SW 1271 (cell line): ENCODE data around the gene GNAS-AS1.
"Not testable (repeated sequence)": the region's sequence is repeated elsewhere in the genome, so short reads cannot be mapped to it uniquely, and the experiment has no call there.

ENCODE experiments used
- DNase-seq, 2 experiments: peaks; one replicate each; lab custom pipeline; 2025; lab: John Stamatoyannopoulos, UW

The GNAS-AS1 gene

GRCh38 chr20:58836616-58837204 lies 14.0 kb downstream of the GNAS-AS1 start:
- no peak for DNase-seq

- DNase-seq, result no peak
Measured at GRCh38 chr20:58835231-58835630, 15.5 kb downstream of the GNAS-AS1 start.

GRCh38 chr20:58833921-58834320 lies 16.8 kb downstream of the GNAS-AS1 start:
- DNase-seq, result no peak

GRCh38 chr20:58832457-58832856 lies 18.2 kb downstream of the GNAS-AS1 start:
- DNase-seq, result no peak

DNA sequence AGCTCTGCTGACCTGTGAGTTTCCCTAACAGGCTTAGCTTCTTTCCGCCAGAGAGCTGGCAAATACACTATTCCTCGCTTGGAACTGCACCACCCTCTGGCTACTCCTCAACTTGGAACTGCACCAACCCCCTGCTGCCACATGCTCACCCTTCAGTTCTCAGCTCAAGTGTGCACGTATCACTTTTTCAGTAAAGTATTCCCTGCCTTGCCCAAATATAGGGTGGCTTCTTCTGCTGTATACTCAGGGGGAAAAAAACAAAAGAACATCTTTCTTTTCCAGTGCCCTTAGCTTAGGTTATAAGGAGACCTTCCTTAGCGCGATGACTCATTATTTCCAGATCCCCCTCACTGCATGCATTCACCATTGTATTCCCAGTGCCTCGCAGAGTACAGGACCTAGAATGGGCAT lies 21.2 kb downstream of the GNAS-AS1 start:
- no peak for DNase-seq

DNA sequence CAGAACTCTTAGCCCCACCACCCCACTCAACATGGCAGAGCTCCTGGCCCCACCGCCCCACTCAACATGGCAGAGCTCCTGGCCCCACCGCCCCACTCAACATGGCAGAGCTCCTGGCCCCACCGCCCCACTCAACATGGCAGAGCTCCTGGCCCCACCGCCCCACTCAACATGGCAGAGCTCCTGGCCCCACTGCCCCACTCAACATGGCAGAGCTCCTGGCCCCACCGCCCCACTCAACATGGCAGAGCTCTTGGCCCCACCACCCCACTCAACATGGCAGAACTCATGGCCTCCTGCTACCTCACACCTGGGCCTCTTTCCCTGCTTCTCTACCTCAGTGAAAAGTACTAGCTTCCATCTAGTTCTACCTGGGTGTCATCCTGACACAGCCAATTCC lies 21.9 kb downstream of the GNAS-AS1 start:
- not testable (repeated sequence) for DNase-seq

DNA sequence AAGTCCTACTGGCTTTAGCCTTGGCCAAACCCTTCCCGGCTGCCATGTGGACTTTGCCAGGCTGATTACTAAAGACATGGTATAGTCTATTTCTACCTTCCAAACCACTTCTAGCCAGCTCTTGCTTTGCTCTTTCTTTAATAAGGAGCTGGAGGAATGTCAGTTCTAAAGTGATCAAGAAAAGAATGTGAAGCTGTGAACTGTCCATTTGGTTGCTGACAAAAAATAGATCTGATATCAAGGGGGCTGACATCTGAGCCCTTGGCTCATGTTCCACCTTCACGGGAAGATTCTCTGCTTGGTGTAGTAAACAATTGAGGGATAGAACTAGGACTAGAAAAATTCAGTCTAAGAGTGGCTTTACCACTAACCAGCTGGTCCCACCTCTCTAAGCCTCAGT lies 22.6 kb downstream of the GNAS-AS1 start:
- no peak for DNase-seq

DNA sequence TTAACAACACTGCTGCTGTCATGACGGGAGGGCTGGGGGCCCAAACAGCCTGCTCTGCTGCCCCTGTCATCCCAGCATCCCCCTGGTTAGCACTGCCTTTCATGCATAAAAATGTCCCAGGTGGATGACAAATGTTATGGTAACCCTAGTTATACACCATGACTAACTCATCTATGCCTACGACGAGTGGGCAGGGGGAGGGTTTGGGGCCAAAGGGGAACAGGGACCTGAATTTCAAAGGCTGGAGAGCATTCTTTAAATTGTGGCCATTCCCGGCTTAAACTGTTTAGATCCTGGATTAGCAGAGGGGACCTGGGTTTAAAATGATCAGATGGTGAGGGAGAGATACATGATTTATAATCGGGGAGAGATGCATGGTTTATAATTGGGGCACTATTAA lies 24.4 kb downstream of the GNAS-AS1 start:
- no peak for DNase-seq

GRCh38 chr20:58825450-58825849 lies 25.3 kb downstream of the GNAS-AS1 start:
- no peak for DNase-seq

GRCh38 chr20:58824843-58825242 lies 25.9 kb downstream of the GNAS-AS1 start:
- DNase-seq, result no peak

DNA sequence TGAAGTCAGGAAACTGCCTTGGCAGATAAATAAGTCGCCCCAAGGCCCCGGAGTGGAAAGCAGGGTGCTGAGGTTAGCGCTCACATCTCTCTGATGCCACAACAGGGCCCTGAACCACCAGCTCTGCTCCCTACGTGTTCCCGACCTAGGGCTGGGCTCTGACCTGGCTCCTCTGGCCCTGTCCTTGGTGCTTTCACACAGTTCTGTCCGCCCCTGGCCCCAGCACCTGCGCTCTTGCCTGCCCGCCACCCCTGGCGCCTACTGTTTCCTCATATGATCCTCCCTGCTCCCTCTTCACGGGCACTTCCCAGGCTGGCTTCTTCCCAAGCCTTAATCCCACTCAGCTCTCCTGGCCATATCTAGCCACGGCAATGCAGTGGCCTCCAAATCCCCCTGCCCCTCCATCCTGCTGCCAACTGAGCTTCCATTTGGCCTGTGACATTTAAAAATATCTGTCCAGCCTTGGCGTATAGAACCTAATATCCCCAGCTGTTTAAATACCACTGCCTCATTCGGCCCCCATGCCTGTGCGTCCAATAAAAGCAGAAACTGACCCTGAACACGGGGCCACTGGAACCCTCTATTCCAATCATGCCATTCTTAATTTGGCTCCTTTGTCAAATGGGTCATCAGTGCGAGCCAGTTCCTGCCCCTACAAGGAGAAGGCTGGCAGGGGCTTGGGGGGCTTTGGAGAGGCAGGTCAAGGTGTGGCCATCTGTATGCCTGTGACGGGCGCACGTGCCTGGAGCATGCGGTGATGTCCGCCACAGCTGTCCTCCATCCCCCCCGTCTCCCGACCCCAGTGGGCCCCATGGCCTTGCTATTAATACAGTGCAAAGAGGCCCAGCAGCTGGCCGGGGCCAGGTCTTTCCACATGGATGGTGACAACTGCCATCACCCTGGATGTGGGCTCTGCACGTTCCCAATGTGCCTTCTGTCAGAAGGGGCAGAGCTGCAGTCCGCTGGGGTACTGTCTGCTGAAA lies 27.7 kb downstream of the GNAS-AS1 start:
- no peak for DNase-seq

DNA sequence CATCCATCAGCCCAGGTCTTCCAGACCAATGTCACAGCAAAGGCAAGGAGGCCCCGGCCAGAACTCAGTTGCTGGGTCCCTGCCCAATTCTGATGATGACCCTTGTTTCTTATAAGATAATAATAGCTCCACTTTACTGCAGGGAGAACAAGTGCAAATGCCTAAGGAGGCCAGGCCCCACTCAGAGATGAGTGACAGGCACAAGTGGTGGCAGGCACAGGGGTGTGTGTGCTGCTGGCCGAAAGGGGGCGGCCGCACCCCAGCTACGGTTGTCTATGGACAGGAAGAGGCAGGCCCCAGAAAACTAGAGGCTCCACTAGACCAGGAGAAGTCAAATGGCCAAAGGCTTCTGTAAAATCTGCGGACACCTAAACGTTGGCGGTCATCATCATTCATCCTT lies 28.6 kb downstream of the GNAS-AS1 start:
- no peak for DNase-seq

DNA sequence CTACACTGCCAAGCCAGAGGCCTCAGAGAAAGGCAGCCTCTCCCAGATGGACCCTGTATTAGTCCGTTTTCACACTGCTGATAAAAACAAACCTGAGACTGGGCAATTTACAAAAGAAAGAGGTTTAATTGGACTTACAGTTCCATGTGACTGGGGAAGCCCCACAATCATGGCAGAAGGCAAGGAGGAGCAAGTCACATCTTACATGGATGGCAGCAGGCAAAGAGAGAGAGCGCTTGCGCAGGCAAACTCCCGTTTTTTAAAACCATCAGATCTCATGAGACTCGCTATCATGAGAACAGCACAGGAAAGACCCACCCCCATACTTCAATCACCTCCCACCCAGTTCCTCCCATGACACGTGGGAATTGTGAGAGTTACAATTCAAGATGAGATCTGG lies 30.2 kb downstream of the GNAS-AS1 start:
- DNase-seq, result not testable (repeated sequence)

DNA sequence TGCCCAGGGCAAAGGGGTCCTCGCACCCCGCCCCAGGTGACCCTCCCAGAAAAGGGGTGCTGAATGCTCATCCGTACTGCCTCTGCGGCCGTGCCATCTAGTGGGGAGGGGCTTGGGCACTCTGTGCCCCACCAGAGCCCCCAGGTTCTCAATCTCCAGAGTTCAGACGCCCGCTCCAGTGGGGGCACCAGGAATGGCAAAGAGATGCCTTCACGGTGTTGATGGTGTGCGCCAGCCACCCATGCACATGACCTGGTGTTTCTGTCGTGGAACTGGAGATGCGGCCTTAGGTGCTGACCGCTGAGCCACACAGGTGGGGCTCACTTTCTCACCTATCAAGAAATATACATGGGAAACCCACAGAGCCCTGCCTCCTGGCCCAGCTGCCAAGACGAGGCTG lies 30.8 kb downstream of the GNAS-AS1 start:
- no peak for DNase-seq

- peak in 1 of 2 experiments; percentile 16 for DNase-seq
Measured at GRCh38 chr20:58818586-58819285, 32.0 kb downstream of the GNAS-AS1 start.

- no peak for DNase-seq
Measured at GRCh38 chr20:58817748-58818147, 33.0 kb downstream of the GNAS-AS1 start.

DNA sequence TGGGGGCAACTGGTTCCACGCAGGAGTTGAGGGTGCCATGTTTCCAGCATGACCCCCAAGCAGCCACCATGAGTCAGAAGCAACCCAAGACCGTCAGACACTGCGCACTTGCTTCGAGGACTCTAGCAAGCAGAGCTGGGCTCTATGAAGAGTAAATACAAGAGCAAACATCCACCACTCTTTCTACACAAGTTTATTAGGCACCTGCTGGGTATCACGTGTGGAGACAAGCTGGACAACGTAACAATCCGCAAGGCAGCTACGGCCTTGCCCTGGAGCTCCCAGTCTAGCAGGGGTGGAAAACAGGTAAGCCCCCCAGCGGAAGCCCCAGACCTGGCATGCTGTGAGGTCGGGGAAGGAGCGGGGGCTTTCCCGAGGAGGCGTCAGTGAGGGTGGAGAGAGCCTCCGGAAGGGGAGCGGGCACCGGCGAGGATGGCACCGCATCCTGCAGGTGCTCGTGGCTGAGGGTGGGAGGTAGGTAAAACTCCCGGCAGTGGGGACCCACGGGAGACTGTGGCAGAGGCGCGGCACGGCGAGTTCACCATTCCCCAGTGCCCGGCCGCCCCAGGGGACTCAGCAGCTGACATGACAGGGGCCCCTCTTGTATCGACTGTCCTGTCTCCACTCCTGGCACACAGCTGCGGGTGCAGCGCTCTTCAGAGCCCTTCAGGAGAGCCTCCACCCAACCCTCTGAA lies 33.6 kb downstream of the GNAS-AS1 start:
- DNase-seq, result no peak

- DNase-seq, result no peak
Measured at GRCh38 chr20:58816051-58816450, 34.7 kb downstream of the GNAS-AS1 start.

GRCh38 chr20:58815448-58815847 lies 35.3 kb downstream of the GNAS-AS1 start:
- no peak for DNase-seq

DNA sequence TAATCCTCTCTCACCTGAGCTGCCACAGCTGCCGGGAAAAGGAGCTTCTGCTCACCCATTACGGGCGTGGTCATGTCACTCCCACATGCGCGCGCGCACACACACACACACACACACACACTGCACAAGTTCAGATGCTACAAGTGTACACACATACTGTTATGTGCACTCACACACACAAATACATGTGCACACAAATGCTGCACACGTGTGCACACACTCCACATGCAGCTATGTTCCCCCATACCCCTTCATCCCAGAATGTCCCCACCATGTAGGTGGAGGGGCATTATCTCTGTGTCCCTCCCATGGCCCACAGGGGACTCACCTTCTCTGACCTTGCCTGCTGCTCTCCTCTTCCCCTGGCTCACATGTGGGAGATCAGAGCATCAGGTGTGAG lies 37.3 kb downstream of the GNAS-AS1 start:
- DNase-seq, result no peak

DNA sequence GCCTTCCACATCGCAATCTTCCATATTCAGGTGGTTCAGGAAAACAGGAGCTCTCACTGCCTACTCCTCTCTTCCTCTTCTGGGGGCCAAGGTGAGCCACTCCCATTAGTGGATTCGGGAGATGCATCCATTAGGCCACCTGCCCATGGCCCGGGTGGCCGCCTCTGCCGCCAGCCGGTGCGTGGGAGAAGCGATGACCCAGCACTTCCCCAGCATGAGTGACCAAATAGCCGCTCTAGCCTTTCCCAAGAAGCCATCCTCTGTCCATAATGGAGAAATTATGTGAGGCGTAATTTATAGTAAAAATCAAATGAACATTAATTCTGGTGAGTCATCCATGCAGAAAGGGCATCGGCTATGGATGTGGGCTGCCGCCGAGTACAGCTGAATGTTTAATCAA lies 39.4 kb downstream of the GNAS-AS1 start:
- DNase-seq, result no peak

- DNase-seq, result no peak
Measured at GRCh38 chr20:58810879-58811250, 39.8 kb downstream of the GNAS-AS1 start.
